Activated T-cell treated with anti-CD3 and anti-CD28 coated beads, Interleukin-2, amount 50 U/mL, for 24 hours (primary cell): Measurements from ENCODE around the gene ITLN2.
A peak's percentile ranks its signal among the peaks of the same experiment; 100 is the strongest.
"Not testable (repeated sequence)": the region's sequence is repeated elsewhere in the genome, so short reads cannot be mapped to it uniquely, and the experiment has no call there.

Experiments used
- DNase-seq: peaks from one replicate; pipeline ENCODE4 v3.0.0-alpha.2; 2020
- H3K27ac Mint-ChIP-seq: 2 replicates; pipeline ENCODE4 v1.8.0; 2020; ENCODE audit warnings: mild to moderate bottlenecking, mixed read lengths
- H3K27me3 Mint-ChIP-seq: 2 replicates; pipeline ENCODE4 v1.8.0; 2020; ENCODE audit warnings: mixed read lengths
- H3K36me3 Mint-ChIP-seq: 2 replicates; pipeline ENCODE4 v1.8.0; 2020; ENCODE audit warnings: low read depth, mixed read lengths
- H3K4me1 Mint-ChIP-seq: 2 replicates; pipeline ENCODE4 v1.8.0; 2020; ENCODE audit warnings: low read depth, mixed read lengths
- H3K4me3 Mint-ChIP-seq: 2 replicates; pipeline ENCODE4 v1.8.0; 2020; ENCODE audit warnings: mild to moderate bottlenecking, moderate library complexity, mixed read lengths
- H3K9me3 Mint-ChIP-seq: 2 replicates; pipeline ENCODE4 v1.8.0; 2020; ENCODE audit warnings: mixed read lengths

Gene ITLN2

DNA sequence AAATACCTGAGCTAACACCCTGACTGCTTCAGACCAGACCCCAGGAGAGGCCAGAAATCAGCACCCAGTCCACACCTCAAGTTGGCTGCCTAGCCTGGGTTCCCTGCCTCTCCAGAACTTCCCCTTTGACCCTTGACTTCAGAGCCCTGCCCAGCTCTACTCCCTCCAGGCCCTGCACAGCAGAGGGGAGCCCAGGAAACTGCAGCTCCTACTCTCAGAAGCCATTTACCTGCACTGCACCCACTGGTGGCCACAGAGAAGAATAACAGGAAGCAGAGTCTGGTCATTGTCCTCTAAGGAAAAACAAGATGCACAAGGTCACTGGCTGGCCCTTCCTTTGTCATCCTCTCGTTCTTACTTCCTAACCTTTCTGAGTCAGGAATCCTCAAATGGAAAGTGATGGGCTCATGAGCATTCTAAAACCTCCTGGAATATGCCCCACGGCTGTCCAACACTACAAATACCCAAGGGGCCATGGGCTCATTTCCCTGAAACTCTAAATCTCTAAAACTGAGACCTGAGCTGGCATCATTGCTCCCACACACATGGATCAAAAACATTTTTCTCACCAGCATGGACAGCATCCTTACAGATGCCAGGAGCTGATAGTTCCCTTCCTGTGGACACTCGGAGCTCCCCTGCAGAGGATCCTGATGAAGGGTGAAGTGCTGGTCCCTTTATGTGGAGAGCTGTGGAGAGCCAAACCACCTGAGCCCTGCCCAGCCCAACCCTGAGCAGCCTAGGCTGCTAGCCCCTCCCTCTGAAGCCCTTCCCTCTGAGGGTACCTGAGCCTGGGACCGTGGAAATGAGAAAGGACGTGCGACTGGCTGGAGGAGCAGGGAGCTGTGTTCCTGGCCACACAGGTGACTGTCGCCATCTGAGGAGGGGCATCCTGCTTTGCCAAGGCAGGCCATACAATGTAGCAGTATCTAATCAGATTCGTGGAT, at the start of gene ITLN2:
Gene ITLN2, minus strand, starts transcription at position 652 of the 947 bp plus-strand sequence. Its CDS starts 68 bp downstream, at position 584.
- DNase-seq, result peak; percentile 59
- Mint-ChIP-seq H3K4me3 (no peak within 1 kb of the TSS), H3K9me3 (no peaks in the 10 kb centered on the region), H3K27ac (peak within 1 kb of the TSS; percentile 9), H3K4me1 (peaks cover 10% of the 10 kb centered on the region), H3K36me3 (no peaks in the 10 kb centered on the region), H3K27me3 (no peaks in the 10 kb centered on the region)

DNA sequence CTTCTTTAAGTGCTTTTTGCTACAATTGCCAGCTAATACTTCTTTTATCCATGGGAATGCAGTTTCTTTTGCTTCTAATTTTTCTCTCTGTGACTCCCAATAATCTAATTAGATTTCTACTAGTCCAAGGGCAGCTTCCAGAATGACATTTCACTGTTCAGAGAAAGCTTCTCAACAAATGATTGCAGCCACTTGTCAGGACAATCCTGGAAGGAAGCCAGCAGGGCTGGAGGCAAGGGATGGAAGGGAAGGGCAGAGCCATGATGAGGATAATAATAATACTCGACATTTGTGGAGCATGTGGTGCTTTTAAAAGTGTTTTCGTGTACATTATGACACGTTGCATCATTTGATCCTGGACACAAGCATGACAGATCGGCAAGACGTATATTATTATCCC, 46.9 kb upstream of the ITLN2 start:
- Mint-ChIP-seq H3K9me3 (no peaks in the 10 kb centered on the region), H3K4me1 (peaks cover 9% of the 10 kb centered on the region), H3K4me3 (no peak overlapping the region), H3K27ac (no peak overlapping the region), H3K27me3 (no peaks in the 10 kb centered on the region), H3K36me3 (peaks cover 24% of the 10 kb centered on the region)
- DNase-seq, result no peak

DNA sequence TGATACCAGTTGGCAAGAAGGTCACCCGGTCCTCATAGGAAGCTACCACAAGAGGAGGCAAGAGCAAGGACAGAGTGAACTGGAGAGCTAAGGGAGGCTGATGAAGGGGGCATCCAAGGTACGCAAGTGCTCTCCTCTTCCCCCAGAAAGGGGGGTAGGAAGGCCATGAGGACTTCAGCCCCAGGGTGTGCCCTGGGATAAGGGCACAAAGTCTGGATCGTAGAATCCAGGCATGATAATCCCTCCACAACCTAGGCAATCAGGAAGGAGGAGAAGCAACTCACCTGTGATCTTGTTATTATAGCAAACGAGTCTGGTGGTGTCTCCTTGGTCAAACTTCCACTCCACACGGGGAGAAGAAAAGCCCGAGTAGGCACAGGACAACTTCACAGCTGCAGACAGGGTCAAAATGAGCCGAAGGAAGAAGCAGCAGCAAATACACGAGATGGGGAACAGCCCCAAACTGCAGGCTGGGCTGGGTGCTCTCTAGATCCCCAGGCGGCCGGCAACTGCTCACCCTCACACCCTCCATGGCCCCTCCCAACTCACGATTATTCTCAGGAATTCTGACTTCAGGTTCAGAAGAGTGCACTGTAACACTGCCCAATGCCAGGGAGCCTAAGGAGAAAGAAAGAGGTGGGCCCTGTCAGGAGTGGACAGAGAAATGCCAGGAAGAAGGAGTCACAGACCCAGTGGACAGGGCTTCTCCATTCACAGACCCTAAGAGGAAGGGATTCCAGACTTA, 46.3 kb upstream of the ITLN2 start:
- H3K27me3 Mint-ChIP-seq, result no peaks in the 10 kb centered on the region
- H3K9me3 Mint-ChIP-seq, result no peaks in the 10 kb centered on the region
- no peak overlapping the region for H3K4me3 Mint-ChIP-seq
- H3K36me3 Mint-ChIP-seq, result peaks cover 24% of the 10 kb centered on the region
- H3K27ac Mint-ChIP-seq, result no peak overlapping the region
- H3K4me1 Mint-ChIP-seq, result peaks cover 12% of the 10 kb centered on the region
- DNase-seq, result no peak

DNA sequence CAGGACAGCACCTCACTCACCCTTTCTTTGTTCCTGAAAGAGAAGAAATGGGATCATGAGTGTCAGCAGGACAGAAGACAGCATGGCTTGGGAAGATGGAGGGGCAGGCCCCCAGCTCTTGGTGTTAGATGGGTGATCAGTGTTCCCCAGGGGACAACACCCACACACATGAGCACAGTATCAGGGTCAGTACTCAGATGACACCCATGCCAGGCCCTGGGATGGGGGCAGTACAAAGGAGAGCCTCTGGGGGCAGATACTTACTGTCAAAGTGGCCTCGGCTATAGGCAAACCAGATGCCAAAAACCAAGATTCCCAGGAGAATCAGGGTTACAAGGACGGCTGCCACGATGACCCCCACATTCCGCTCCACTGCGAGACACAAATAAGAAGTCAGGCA, 44.8 kb upstream of the ITLN2 start:
- no peak for DNase-seq
- H3K36me3 Mint-ChIP-seq, result peaks cover 24% of the 10 kb centered on the region
- H3K4me3 Mint-ChIP-seq, result no peak overlapping the region
- H3K27ac Mint-ChIP-seq, result peak overlapping the region; percentile 13
- no peaks in the 10 kb centered on the region for H3K9me3 Mint-ChIP-seq
- no peaks in the 10 kb centered on the region for H3K27me3 Mint-ChIP-seq
- peaks cover 24% of the 10 kb centered on the region for H3K4me1 Mint-ChIP-seq

DNA sequence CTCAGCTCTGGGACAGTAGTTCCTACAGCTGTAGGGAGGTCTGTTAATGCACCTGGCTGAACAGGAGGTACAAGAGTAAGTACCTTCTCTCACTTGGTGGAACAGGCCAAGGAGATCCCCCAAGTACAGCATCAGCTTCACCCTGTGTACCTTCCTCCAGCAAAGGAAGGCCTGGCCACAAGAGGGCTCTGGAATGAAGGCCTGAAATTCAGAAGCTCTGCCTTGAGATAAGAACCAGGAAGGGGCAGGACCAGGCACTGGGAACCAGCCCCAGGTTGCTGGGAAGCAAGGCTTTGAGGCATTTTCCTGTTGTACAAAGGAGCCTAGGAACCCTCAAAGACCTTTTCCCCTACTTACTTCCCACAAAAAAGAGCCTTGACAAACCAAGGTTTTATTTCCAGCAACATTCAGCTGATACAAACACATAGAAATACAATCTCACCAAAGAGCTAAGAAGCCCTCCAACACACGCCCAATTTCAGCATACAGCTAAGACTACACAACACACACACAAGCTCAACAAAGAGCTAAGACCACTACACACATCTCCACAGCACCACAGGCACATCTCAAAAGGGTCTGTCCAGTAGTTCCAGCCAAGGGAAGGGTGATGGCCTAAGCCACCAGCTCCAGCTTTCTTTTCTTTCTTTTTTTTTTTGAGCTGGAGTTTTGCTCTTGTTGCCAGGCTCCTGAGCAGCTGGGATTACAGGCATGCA, 42.9 kb upstream of the ITLN2 start:
- H3K4me3 Mint-ChIP-seq, result no peak overlapping the region
- H3K36me3 Mint-ChIP-seq, result peaks cover 24% of the 10 kb centered on the region
- peak; percentile 64 for DNase-seq
- H3K27ac Mint-ChIP-seq, result peak overlapping the region; percentile 60
- H3K4me1 Mint-ChIP-seq, result peaks cover 29% of the 10 kb centered on the region
- no peaks in the 10 kb centered on the region for H3K9me3 Mint-ChIP-seq
- H3K27me3 Mint-ChIP-seq, result no peaks in the 10 kb centered on the region

DNA sequence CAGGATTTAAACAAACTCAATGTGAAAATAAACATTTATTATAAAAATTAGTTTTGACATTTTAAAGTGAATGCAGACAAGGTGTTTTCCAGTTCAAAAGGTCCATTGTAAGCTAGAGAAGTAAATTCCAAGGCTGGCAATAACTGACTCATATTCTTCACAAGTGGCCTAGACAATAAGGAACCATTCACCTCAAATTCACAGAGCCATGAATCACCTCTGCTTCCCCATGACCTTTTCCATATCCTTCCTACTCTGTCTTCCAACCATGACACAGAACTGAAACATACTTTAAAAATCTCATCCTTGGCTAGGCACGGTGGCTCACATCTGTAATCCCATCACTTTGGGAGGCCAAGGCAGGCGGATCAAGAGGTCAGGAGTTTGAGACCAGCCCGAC, 41.6 kb upstream of the ITLN2 start:
- H3K4me3 Mint-ChIP-seq, result no peak overlapping the region
- H3K36me3 Mint-ChIP-seq, result peaks cover 24% of the 10 kb centered on the region
- no peaks in the 10 kb centered on the region for H3K27me3 Mint-ChIP-seq
- DNase-seq, result no peak
- H3K9me3 Mint-ChIP-seq, result no peaks in the 10 kb centered on the region
- peaks cover 29% of the 10 kb centered on the region for H3K4me1 Mint-ChIP-seq
- peak overlapping the region; percentile 80 for H3K27ac Mint-ChIP-seq

DNA sequence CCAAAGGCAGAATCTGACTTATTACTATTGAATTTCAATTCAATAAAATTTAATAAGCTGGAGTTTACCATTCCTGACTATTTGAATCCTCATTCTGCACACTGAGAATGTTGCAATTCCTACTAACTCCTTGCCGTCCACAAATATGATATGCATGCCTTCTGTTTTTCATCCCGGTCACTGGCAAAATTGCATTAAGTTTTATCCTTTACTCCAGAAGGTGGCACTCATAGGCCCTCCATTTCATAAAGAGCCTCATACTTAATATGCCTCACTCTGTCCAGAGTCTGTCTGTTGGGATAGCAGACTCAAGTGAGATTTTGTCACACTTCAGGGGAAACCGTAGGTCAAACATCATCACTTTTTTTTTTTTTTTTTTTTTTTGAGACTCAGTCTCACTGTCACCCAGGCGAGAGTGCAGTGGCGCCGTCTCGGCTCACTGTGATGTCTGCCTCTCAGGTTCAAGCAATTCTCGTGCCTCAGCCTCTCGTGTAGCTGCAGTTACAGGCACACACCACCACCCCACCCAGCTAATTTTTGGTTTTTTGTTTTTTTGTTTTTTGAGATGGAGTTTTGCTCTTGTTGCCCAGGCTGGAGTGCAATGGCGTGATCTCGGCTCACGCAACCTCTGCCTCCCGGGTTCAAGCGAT, 39.1 kb upstream of the ITLN2 start:
- Mint-ChIP-seq H3K27me3 (no peaks in the 10 kb centered on the region), H3K27ac (no peak overlapping the region), H3K4me3 (no peak overlapping the region), H3K4me1 (peaks cover 37% of the 10 kb centered on the region), H3K36me3 (peaks cover 4% of the 10 kb centered on the region), H3K9me3 (no peaks in the 10 kb centered on the region)
- no peak for DNase-seq

DNA sequence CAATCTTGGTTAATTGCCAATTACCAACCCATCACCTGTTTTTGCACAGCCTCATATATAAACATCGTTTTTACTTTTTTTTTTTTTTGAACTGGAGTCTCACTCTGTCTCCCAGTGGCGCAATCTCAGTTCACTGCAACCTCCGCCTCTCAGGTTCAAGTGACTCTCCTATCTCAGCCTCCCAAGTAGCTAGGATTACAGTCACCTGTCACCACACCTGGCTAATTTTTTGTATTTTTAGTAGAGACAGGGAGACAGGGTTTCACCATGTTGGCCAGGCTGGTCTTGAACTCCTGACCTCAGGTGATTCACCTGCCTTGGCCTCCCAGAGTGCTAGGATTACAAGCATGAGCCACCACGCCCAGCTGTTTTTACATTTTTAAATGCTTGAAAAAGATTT, 37.4 kb upstream of the ITLN2 start:
- H3K4me3 Mint-ChIP-seq, DNase-seq, H3K27me3 Mint-ChIP-seq, H3K27ac Mint-ChIP-seq, H3K9me3 Mint-ChIP-seq, H3K36me3 Mint-ChIP-seq: not testable (repeated sequence)
- peaks cover 31% of the 10 kb centered on the region for H3K4me1 Mint-ChIP-seq

DNA sequence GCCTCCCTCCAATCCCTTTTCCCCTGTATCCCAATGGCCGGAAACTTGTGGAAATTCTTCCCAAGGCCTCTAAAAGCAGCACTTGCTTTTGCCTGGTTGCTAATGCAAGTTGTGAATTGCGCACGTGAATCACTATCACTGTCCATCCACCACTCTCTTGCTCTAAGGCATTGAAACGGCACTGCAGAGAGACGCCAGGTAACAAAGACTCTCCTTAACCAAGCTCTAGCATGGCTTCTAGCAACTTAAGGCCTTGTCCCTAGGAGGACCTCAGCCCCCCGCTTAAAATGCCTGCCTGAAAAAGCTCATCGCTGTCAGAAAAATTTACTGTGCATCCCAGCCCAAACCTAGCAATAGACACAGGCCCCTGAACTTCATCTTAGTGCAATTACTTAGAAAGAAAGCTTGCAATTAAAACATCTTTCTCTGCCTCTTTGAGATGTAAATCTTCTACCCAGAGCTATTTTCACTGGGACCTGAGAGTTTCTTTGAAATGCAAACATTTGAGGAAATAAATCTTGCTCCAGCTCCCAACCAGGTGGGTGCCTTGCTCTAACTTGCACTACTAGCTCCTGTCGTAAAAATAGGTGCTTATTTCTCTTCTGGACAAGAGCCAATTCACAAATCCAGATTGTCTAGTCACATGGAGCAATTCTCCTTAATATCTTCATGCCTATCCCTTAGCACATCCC, 32.9 kb upstream of the ITLN2 start:
- no peak for DNase-seq
- Mint-ChIP-seq H3K27me3 (peaks cover 8% of the 10 kb centered on the region), H3K36me3 (no peaks in the 10 kb centered on the region), H3K27ac (no peak overlapping the region), H3K4me1 (peaks cover 8% of the 10 kb centered on the region), H3K4me3 (no peak overlapping the region), H3K9me3 (no peaks in the 10 kb centered on the region)

DNA sequence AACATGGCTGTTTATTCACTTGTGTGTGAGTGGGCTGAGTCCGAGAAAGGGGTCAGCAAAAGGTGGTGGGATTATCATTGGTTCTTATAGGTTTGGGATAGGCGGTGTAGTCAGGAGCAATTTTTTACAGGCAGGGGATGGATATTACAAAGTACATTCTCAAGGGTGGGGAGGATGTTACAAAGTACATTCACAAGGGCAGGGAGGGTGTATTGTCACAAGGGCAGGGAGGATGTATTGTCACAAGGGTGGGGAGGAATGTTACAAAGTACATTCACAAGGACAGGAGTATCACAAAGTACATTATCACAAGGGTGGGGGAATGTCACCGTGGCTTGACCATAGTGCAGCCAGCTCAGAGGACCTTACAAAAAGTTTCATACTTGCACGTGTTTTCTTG, 31.1 kb upstream of the ITLN2 start:
- no peak for DNase-seq
- peaks cover 24% of the 10 kb centered on the region for H3K27me3 Mint-ChIP-seq
- H3K4me3 Mint-ChIP-seq, result no peak overlapping the region
- no peaks in the 10 kb centered on the region for H3K9me3 Mint-ChIP-seq
- peaks cover 17% of the 10 kb centered on the region for H3K4me1 Mint-ChIP-seq
- H3K27ac Mint-ChIP-seq, result no peak overlapping the region
- H3K36me3 Mint-ChIP-seq, result no peaks in the 10 kb centered on the region

DNA sequence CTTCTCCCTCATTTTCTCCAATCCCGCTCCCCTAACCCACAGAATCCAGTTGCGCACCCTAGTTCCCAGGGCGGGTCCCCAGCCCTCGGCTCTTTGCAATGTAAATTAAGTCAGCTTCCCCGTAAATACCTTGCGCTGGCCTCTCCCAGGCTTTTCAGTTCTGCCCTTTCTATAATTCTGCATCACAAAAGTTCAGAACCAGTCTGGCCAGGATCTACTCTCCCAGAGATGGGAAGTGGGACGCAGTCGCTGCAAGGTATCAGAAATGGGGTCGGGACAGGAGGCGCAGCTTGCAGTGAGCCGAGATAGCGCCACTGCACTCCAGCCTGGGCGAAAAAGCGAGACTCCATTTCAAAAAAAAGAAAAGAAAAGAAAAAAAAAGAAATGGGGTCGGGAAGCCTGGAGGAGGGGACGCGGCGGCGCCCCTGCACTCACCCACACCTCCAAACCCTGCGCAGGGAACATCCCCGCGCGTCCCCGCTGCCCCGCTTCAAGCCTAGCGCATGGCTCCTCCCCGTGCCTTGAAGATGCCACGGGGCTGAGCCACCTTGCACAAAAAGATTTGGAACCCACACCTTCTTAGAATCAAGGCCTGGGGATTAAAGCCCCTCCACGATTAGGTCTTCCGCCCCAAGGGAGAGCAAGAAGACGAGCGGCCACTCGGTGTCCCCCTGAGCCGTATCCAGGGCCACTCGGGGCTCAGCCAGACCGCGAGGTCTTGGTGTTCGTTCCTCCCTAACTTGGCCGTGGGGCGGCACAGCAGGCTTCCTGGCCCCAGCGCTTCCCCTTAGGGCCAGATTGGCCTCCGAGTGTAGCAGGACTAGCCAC, 27.2 kb upstream of the ITLN2 start:
- Mint-ChIP-seq H3K36me3 (no peaks in the 10 kb centered on the region), H3K27ac (no peak overlapping the region), H3K27me3 (peaks cover 31% of the 10 kb centered on the region), H3K4me1 (peaks cover 9% of the 10 kb centered on the region), H3K9me3 (no peaks in the 10 kb centered on the region), H3K4me3 (peak overlapping the region; percentile 72)
- DNase-seq, result peak; percentile 48

DNA sequence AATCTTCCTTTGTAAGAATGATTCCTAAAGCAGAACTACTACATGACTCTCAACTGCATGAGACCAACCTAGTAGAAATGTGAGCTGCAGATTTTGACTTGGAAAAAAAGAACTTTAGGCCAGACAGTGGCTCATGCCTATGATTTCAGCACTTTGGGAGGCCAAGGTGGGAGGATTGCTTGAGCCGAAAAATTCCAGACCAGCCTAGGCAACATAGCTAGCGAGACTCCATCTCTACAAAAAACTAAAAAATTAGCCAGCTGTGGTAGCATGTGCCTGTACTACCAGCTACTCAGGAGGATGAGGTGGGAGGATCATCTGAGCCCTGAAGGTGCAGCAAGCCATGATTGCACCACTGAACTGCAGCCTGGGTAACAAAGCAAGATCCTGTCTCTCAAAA, 24.7 kb upstream of the ITLN2 start:
- Mint-ChIP-seq H3K4me1 (peaks cover 9% of the 10 kb centered on the region), H3K36me3 (no peaks in the 10 kb centered on the region), H3K4me3 (no peak overlapping the region), H3K27ac (no peak overlapping the region), H3K9me3 (no peaks in the 10 kb centered on the region), H3K27me3 (peaks cover 35% of the 10 kb centered on the region)
- no peak for DNase-seq

DNA sequence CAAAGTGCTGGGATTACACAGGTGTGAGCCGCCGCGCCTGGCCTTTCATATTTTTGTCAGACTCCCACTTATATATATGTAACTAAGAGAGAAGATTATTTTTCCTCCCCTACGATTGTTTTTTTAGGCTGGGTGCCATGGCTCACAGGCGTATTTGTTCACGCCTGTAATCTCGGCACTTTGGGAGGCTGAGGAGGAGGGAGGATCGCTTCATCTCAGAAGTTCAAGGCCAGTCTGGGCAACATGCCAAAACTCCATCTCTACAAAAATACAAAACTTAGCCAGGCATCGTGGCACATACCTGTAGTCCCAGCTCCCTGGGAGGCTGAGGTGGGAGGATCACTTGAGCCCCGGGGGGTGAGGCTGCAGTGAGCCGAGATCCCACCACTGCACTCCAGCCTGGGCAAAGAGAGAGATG, 23.9 kb upstream of the ITLN2 start:
- no peaks in the 10 kb centered on the region for H3K36me3 Mint-ChIP-seq
- DNase-seq, result no peak
- peaks cover 9% of the 10 kb centered on the region for H3K4me1 Mint-ChIP-seq
- H3K9me3 Mint-ChIP-seq, result no peaks in the 10 kb centered on the region
- H3K4me3 Mint-ChIP-seq, result no peak overlapping the region
- H3K27ac Mint-ChIP-seq, result no peak overlapping the region
- peaks cover 35% of the 10 kb centered on the region for H3K27me3 Mint-ChIP-seq
